PC-9 (cell line): ENCODE measurements around the gene UTP11. TPM values are rescaled to one million over a fixed set of nuclear protein-coding genes. Genes with fewer than 3 reads are reported as not detected.
A peak's percentile ranks its signal among the peaks of the same experiment; 100 is the strongest.

Experiments used
- BruUV-seq: library from RNA; stranded (reverse); fragments of 400-500 nt; replicated peaks from 2 replicates; lab custom pipeline; 2021; lab: Mats Ljungman, UMichigan
- CTCF ChIA-PET: fragments of 300-600 bp; sonication (Branson Sonifier 250); formaldehyde crosslinking; loops from one replicate; lab custom pipeline; 2022; ENCODE audit warnings: antibody characterized with exemption; lab: Charles Lee
- POLR2A ChIA-PET: fragments of 300-600 bp; sonication (Branson Sonifier 250); formaldehyde crosslinking; loops from one replicate; lab custom pipeline; 2022; ENCODE audit warnings: antibody characterized with exemption; ENCODE audit not compliant: unreplicated experiment; lab: Charles Lee
- DNase-seq, 2 experiments: peaks; one replicate each; pipeline versions ENCODE4 v3.0.0 to v3.0.0-alpha.2; 2015 to 2022; ENCODE audit warnings: mixed read lengths in 1 of 2
- H2AFZ ChIP-seq: fragments of 200-600 bp; sonication (generic); 2 replicates; pipeline ENCODE4 v1.8.1; 2017; ENCODE audit warnings: antibody characterized with exemption
- H3F3A ChIP-seq: fragments of 200-600 bp; sonication (generic); 2 replicates; pipeline ENCODE4 v1.8.1; 2017; ENCODE audit warnings: antibody characterized with exemption, mild to moderate bottlenecking, low read depth; ENCODE audit not compliant: insufficient read depth
- H3K27ac ChIP-seq: fragments of 200-600 bp; sonication (generic); 2 replicates; pipeline ENCODE4 v1.6.1; 2016; ENCODE audit warnings: mixed run types
- H3K27me3 ChIP-seq: fragments of 200-600 bp; sonication (generic); 2 replicates; pipeline ENCODE4 v1.6.1; 2016; ENCODE audit warnings: low read depth, mixed run types; ENCODE audit not compliant: insufficient read depth
- H3K36me3 ChIP-seq: fragments of 200-600 bp; sonication (generic); 2 replicates; pipeline ENCODE4 v1.6.1; 2016; ENCODE audit warnings: low read depth, mixed run types
- H3K4me1 ChIP-seq: fragments of 200-600 bp; sonication (generic); replicated peaks from 2 replicates; pipeline ENCODE4 v1.6.1; 2016; ENCODE audit warnings: mixed run types; ENCODE audit not compliant: insufficient read depth
- H3K4me2 ChIP-seq: fragments of 200-600 bp; sonication (generic); 2 replicates; pipeline ENCODE4 v1.6.1; 2017; ENCODE audit warnings: mixed run types
- H3K4me3 ChIP-seq: fragments of 200-600 bp; sonication (generic); 2 replicates; pipeline ENCODE4 v1.6.1; 2016; ENCODE audit warnings: mixed run types
- H3K79me2 ChIP-seq: fragments of 200-600 bp; sonication (generic); 2 replicates; pipeline ENCODE4 v1.6.1; 2017; ENCODE audit warnings: low read depth, mixed run types
- H3K9me2 ChIP-seq: fragments of 200-600 bp; sonication (generic); 2 replicates; pipeline ENCODE4 v1.8.1; 2017; ENCODE audit warnings: mild to moderate bottlenecking; ENCODE audit not compliant: insufficient read depth
- H3K9me3 ChIP-seq: fragments of 200-600 bp; sonication (generic); 2 replicates; pipeline ENCODE4 v1.8.1; 2016; ENCODE audit warnings: low read depth; ENCODE audit not compliant: insufficient read depth
- H4K20me1 ChIP-seq: fragments of 200-600 bp; sonication (generic); 2 replicates; pipeline ENCODE4 v1.8.1; 2017; ENCODE audit not compliant: insufficient read depth
- EZH2 ChIP-seq: fragments of 200-600 bp; sonication (generic); IDR thresholded peaks from 2 replicates; pipeline ENCODE4 v1.8.0; 2017; ENCODE audit warnings: antibody characterized with exemption, low read depth
- intact Hi-C: fragments of 100-400 bp; cut with micrococcal nuclease; formaldehyde crosslinking; loops from one replicate; pipeline ENCODE4 v1.10.0; 2022; ENCODE audit not compliant: unreplicated experiment
- total RNA-seq: library from RNA; stranded (reverse); gene quantifications from 2 replicates; pipeline ENCODE4 v1.2.3, GENCODE V29; 2021
- TF ChIP-seq, protein P1 (sequence below): fragments of 200-600 bp; sonication (generic); conservative IDR thresholded peaks from 2 replicates; pipeline ENCODE4 v1.6.1; 2017; ENCODE audit warnings: mixed run types, antibody characterized with exemption, mild to moderate bottlenecking, moderate library complexity

Gene UTP11
- total RNA-seq, 1 experiment from 2014 or later = 36.4 TPM

DNA sequence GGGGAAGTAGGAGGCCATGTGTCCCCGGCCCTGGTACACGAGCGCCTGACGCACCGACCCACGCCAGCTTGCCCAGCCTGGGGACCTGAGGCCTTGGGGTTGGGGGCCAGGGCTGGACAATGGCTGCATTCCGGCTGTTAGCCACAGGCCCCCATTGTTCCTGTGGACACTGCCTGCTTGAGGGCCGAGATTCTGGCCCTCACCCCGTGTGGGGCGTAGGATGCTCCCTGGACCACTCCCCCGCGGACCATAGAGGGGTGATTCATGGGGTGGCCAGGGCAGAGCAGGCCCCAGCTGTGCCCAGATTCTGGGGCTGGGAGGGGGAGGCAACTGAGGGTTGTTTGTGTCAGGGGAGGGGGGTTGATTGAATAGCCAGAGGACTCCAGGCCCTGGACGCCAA, 22.3 kb downstream of the UTP11 start:
- ChIA-PET POLR2A (no interaction called here), CTCF (no interaction called here)
- no peaks in the 10 kb centered on the region for H3K9me3 ChIP-seq
- no peaks in the 10 kb centered on the region for H3K27me3 ChIP-seq
- H3K27ac ChIP-seq = no peak overlapping the region
- peaks cover 7% of the 10 kb centered on the region; the same call in 1 of the 2 replicates for H3F3A ChIP-seq
- no peaks in the 10 kb centered on the region for H3K9me2 ChIP-seq
- H2AFZ ChIP-seq = no peak overlapping the region
- H3K36me3 ChIP-seq = no peaks in the 10 kb centered on the region
- H3K4me3 ChIP-seq = no peak overlapping the region
- DNase-seq = no peak
- TF ChIP-seq EZH2 = no peak
- TF ChIP-seq, protein P1, sequence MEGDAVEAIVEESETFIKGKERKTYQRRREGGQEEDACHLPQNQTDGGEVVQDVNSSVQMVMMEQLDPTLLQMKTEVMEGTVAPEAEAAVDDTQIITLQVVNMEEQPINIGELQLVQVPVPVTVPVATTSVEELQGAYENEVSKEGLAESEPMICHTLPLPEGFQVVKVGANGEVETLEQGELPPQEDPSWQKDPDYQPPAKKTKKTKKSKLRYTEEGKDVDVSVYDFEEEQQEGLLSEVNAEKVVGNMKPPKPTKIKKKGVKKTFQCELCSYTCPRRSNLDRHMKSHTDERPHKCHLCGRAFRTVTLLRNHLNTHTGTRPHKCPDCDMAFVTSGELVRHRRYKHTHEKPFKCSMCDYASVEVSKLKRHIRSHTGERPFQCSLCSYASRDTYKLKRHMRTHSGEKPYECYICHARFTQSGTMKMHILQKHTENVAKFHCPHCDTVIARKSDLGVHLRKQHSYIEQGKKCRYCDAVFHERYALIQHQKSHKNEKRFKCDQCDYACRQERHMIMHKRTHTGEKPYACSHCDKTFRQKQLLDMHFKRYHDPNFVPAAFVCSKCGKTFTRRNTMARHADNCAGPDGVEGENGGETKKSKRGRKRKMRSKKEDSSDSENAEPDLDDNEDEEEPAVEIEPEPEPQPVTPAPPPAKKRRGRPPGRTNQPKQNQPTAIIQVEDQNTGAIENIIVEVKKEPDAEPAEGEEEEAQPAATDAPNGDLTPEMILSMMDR = no peak
- H4K20me1 ChIP-seq = no peaks in the 10 kb centered on the region
- H3K4me1 ChIP-seq = peaks cover 16% of the 10 kb centered on the region
- BruUV-seq = no TSS peak
- no peak overlapping the region for H3K4me2 ChIP-seq
- intact Hi-C loops = no loop called here
- H3K79me2 ChIP-seq = no peaks in the 10 kb centered on the region

DNA sequence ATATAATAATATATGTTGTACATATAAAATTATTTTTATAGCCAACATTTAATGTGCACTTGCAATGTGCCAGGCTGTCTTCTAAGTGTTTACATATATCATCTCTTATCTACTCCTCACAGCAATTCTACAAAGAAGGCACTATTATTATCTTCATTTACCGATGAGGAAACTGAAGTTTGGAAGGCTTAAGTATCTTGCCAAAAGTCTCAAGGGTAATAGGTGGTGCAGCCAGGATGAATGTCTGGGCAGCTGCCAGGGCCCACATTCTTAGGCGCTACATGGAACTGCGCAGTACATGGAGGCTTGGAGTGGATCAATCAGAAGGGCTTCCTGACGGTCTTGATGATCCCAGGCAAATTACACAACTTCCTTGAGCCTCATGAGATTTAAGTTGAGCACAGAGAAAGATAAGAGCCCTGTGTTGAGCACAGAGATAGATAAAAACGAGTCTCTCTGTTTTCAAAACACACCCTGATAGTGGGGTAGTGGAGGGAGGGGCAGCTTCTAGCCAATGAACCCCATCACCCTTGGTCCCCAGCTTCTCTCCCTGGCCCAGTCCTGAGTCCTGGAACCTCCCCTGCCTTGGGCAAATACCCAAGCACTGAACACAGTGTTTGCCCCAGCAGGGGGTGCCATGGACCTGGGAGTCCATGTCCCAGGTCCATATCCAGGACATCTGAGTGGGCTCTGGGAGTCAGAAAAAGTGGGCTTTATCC, 24.8 kb downstream of the UTP11 start:
- intact Hi-C loops = no loop called here
- H3F3A ChIP-seq = no peaks in the 10 kb centered on the region
- no peak for DNase-seq

DNA sequence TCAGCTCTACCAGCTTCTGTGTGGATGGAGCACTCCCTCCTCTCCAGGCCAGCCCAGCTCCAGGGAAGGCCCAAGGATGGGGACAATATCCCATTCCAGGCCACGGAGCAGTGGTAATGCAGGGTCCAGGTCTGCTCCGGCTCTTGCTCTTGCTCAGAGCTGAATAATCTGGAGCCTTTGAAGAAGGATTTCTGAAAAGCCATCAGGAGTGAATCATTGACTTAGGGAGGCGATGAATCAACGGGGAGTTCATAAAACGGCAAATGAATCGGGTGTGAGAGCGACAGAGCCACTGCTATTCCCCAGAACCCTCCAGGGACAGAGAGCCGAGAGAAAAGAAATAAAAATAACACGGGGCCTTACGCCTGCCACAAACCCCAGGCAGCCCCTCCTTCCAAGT, 26.3 kb downstream of the UTP11 start:
- no peak for DNase-seq
- POLR2A ChIA-PET = interaction anchor here (0.6 kb wide), 1 partner anchor 667 kb away, joined by 8 read pairs; no protein-coding TSS in a partner anchor

More for the DNA sequence above, 24.8 kb downstream of the UTP11 start:
- H3K4me1 ChIP-seq = no peaks in the 10 kb centered on the region
- ChIA-PET POLR2A (no interaction called here), CTCF (interaction anchor here (0.6 kb wide), 2 partner anchors 531 to 806 kb away, joined by 3 to 4 read pairs; no protein-coding TSS in a partner anchor)
- TF ChIP-seq, protein P1 = peak; percentile 43
- no peak for TF ChIP-seq EZH2
- no peaks in the 10 kb centered on the region for H3K36me3 ChIP-seq
- no peak overlapping the region for H3K27ac ChIP-seq
- H2AFZ ChIP-seq = no peak overlapping the region
- H3K9me2 ChIP-seq = no peaks in the 10 kb centered on the region
- no peak overlapping the region for H3K4me3 ChIP-seq
- no peaks in the 10 kb centered on the region for H4K20me1 ChIP-seq
- H3K9me3 ChIP-seq = no peaks in the 10 kb centered on the region
- no peaks in the 10 kb centered on the region for H3K27me3 ChIP-seq
- no TSS peak for BruUV-seq
- no peak overlapping the region for H3K4me2 ChIP-seq
- H3K79me2 ChIP-seq = no peaks in the 10 kb centered on the region

More for the DNA sequence above, 26.3 kb downstream of the UTP11 start:
- no TSS peak for BruUV-seq
- no peaks in the 10 kb centered on the region for H3K4me1 ChIP-seq
- no peaks in the 10 kb centered on the region for H4K20me1 ChIP-seq
- no peaks in the 10 kb centered on the region for H3K9me3 ChIP-seq
- H3K4me2 ChIP-seq = no peak overlapping the region
- no peak overlapping the region for H3K27ac ChIP-seq
- intact Hi-C loops = no loop called here
- no peaks in the 10 kb centered on the region for H3K36me3 ChIP-seq
- no peak overlapping the region for H2AFZ ChIP-seq
- CTCF ChIA-PET = interaction anchor here (0.5 kb wide), 1 partner anchor 1761 kb away, joined by 5 read pairs; no protein-coding TSS in a partner anchor
- no peaks in the 10 kb centered on the region for H3K9me2 ChIP-seq
- H3K4me3 ChIP-seq = no peak overlapping the region
- H3K79me2 ChIP-seq = no peaks in the 10 kb centered on the region
- H3K27me3 ChIP-seq = no peaks in the 10 kb centered on the region
- TF ChIP-seq, protein P1 = no peak
- TF ChIP-seq EZH2 = no peak
- H3F3A ChIP-seq = no peaks in the 10 kb centered on the region
